HepG2 (cell line): ENCODE data around the gene NDRG2. TPM values are rescaled to one million over a fixed set of nuclear protein-coding genes. Genes with fewer than 3 reads are reported as not detected.

ENCODE experiments used
- ATF3 ChIP-seq: sonication (generic); formaldehyde crosslinking; IDR thresholded peaks from 2 replicates; pipeline ENCODE4 v1.4.0; 2020; ENCODE audit warnings: missing genetic modification reagents
- ATF7 ChIP-seq, 2 experiments: fragments of 450-650 bp in 1 of 2; sonication (generic) in 1 of 2; formaldehyde crosslinking in 1 of 2; IDR thresholded peaks; 2 replicates each; pipeline versions ENCODE4 v1.4.0 to v1.6.1; 2016 to 2020; ENCODE audit warnings: antibody characterized with exemption in 1 of 2, mild to moderate bottlenecking in 1 of 2, missing genetic modification reagents in 1 of 2
- EZH2 ChIP-seq: conservative IDR thresholded peaks from 2 replicates; pipeline ENCODE4 v1.6.1; 2012; ENCODE audit warnings: mild to moderate bottlenecking, low read depth, low read length, moderate library complexity
- FOXO1 ChIP-seq: sonication (generic); formaldehyde crosslinking; IDR thresholded peaks from 2 replicates; pipeline ENCODE4 v1.4.0; 2020; ENCODE audit warnings: missing genetic modification reagents
- GPN1 ChIP-seq: sonication (generic); formaldehyde crosslinking; IDR thresholded peaks from 2 replicates; pipeline ENCODE4 v1.5.1; 2020; ENCODE audit warnings: missing genetic modification reagents, borderline replicate concordance
- HNRNPH1 ChIP-seq: fragments of 200-400 bp; formaldehyde crosslinking; optimal IDR thresholded peaks from 2 replicates; pipeline ENCODE3; 2017; ENCODE audit warnings: mild to moderate bottlenecking, low read depth, low read length
- KDM1A ChIP-seq: IDR thresholded peaks from 2 replicates; pipeline ENCODE4 v1.6.1; 2016; ENCODE audit warnings: missing compliant biosample characterization
- KDM2A ChIP-seq: sonication (generic); formaldehyde crosslinking; IDR thresholded peaks from 2 replicates; pipeline ENCODE4 v1.4.0; 2020; ENCODE audit warnings: low read depth, missing genetic modification reagents, borderline replicate concordance
- RFX1 ChIP-seq: fragments of 450-650 bp; IDR thresholded peaks from 2 replicates; pipeline ENCODE4 v1.6.1; 2017
- SIN3A ChIP-seq: IDR thresholded peaks from 2 replicates; pipeline ENCODE4 v1.6.1; 2011; ENCODE audit warnings: low read depth, mild to moderate bottlenecking, control low read depth, low read length, borderline replicate concordance
- SIX1 ChIP-seq: sonication (generic); formaldehyde crosslinking; IDR thresholded peaks from 2 replicates; pipeline ENCODE4 v1.4.0; 2020; ENCODE audit warnings: missing genetic modification reagents, borderline replicate concordance
- SUZ12 ChIP-seq: fragments of 150-350 bp; IDR thresholded peaks from 2 replicates; pipeline ENCODE4 v1.6.1; 2014; ENCODE audit warnings: low read depth, low read length
- THAP11 ChIP-seq: IDR thresholded peaks from 2 replicates; pipeline ENCODE4 v1.6.1; 2016; ENCODE audit warnings: missing biosample characterization, missing genetic modification reagents
- YEATS4 ChIP-seq: sonication (generic); formaldehyde crosslinking; IDR thresholded peaks from 2 replicates; pipeline ENCODE4 v1.4.0; 2020; ENCODE audit warnings: missing genetic modification reagents, borderline replicate concordance
- ZBTB38 ChIP-seq: sonication (generic); formaldehyde crosslinking; IDR thresholded peaks from 2 replicates; pipeline ENCODE4 v1.5.1; 2020; ENCODE audit warnings: mild to moderate bottlenecking, missing genetic modification reagents
- ZFAT ChIP-seq: sonication (generic); formaldehyde crosslinking; conservative IDR thresholded peaks from 2 replicates; pipeline ENCODE4 v1.8.1; 2023; ENCODE audit warnings: missing genetic modification reagents, inconsistent platforms
- ZFP36 ChIP-seq: fragments of 150-350 bp; IDR thresholded peaks from 2 replicates; pipeline ENCODE4 v1.6.1; 2018; ENCODE audit warnings: borderline replicate concordance, low read length, low read depth; ENCODE audit not compliant: partially characterized antibody
- ZFP36L2 ChIP-seq: sonication (generic); formaldehyde crosslinking; IDR thresholded peaks from 2 replicates; pipeline ENCODE4 v1.4.0; 2020; ENCODE audit warnings: missing genetic modification reagents
- ZNF17 ChIP-seq: sonication (generic); formaldehyde crosslinking; IDR thresholded peaks from 2 replicates; pipeline ENCODE4 v1.5.0; 2020; ENCODE audit warnings: mild to moderate bottlenecking, missing genetic modification reagents
- ZNF3 ChIP-seq: IDR thresholded peaks from 2 replicates; pipeline ENCODE4 v1.7.0; 2017; ENCODE audit warnings: inconsistent platforms
- ZNF766 ChIP-seq: sonication (generic); formaldehyde crosslinking; IDR thresholded peaks from 2 replicates; pipeline ENCODE4 v1.5.0; 2020; ENCODE audit warnings: missing genetic modification reagents, borderline replicate concordance
- ZSCAN29 ChIP-seq: sonication (generic); formaldehyde crosslinking; conservative IDR thresholded peaks from 2 replicates; pipeline ENCODE4 v1.4.0; 2020; ENCODE audit warnings: mild to moderate bottlenecking, missing genetic modification reagents
- polyA plus RNA-seq, 8 experiments: library from polyadenylated mRNA; depleted of rRNA in 3 of 8; stranded (reverse) in 7 of 8; unstranded in 1 of 8; fragments of >200 nt; fragmentation: Illumina TruSeq in 4 of 8; extraction: Trizol in 4 of 8; gene quantifications; 2 replicates each; pipeline versions ENCODE4 v1.2.1 to v1.2.3, GENCODE V29; 2011 to 2016; ENCODE audit warnings: low read depth in 4 of 8, missing spikeins in 1 of 8, mixed read lengths in 1 of 8; ENCODE audit not compliant: insufficient read depth in 1 of 8
- total RNA-seq, 5 experiments: library from RNA; depleted of rRNA; stranded (reverse); fragments of >200 nt; fragmentation: Illumina TruSeq; extraction: Trizol; gene quantifications; 2 replicates each; pipeline ENCODE4 v1.2.3, GENCODE V29; 2016; ENCODE audit warnings: low read depth in 1 of 5
- TF ChIP-seq, protein P1 (sequence below): sonication (generic); formaldehyde crosslinking; IDR thresholded peaks from 2 replicates; pipeline ENCODE4 v1.8.0; 2022; ENCODE audit warnings: low read depth, missing genetic modification reagents
- TF ChIP-seq, protein P2 (sequence below): sonication (generic); formaldehyde crosslinking; IDR thresholded peaks from 2 replicates; pipeline ENCODE4 v1.8.0; 2022; ENCODE audit warnings: missing genetic modification reagents, mild to moderate bottlenecking, moderate library complexity, borderline replicate concordance
- TF ChIP-seq, protein P3 (sequence below): sonication (generic); formaldehyde crosslinking; conservative IDR thresholded peaks from 2 replicates; pipeline ENCODE4 v1.8.1; 2023; ENCODE audit warnings: missing genetic modification reagents

Gene NDRG2
- total and polyA plus RNA-seq, 2 of the 13 experiments (the other 11 are each of a cell fraction or from before 2014, with no cell fraction given), result 27.2 to 189 TPM

DNA sequence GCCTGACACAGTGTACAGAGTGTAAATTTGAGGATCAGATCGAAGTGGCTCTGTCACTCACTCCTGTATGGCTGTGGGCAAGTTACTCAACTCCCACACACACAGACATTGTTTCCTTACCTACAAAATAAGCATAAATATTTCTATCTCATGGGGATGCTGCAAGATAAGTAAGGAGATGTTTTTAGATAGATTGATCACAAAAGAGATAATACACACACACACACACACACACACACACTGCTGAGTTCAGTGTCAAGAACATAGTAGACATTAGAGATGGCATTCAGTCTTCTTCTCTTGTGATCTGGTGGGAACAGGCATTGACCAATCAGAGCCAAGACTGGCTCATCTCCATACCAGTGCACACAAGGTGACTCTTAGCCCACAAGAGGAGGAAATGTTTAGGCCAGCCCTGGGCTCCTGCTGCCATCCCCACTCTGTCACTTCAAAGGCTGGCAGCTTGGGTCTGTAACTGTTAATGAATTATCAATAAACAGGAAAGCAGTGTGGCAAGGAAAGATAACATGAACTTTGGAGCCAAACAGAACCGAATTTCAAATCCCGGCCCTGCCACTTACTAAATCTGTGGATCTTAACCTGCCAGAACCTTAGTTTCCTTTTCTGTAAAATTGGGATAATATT, 29.4 kb upstream of the NDRG2 start (continued):
- 0 out of 2 replicates have a peak, but pooled peaks have one; percentile 64 for TF ChIP-seq ZNF17 (CRISPR knock-in tag)
- TF ChIP-seq, protein P1, sequence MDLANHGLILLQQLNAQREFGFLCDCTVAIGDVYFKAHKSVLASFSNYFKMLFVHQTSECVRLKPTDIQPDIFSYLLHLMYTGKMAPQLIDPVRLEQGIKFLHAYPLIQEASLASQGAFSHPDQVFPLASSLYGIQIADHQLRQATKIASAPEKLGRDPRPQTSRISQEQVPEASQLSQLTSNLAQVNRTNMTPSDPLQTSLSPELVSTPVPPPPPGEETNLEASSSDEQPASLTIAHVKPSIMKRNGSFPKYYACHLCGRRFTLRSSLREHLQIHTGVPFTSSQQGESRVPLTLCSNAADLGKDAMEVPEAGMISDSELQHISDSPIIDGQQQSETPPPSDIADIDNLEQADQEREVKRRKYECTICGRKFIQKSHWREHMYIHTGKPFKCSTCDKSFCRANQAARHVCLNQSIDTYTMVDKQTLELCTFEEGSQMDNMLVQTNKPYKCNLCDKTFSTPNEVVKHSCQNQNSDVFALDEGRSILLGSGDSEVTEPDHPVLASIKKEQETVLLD, result peak; percentile 64; the same call in 1 of the 2 replicates
- peak; percentile 78; the same call in 1 of the 2 replicates for TF ChIP-seq YEATS4 (CRISPR knock-in tag)
- TF ChIP-seq ZFP36, result no peak
- TF ChIP-seq ATF7 (IDR thresholded peaks at IDR 0.05), result no peak
- no peak; the same call in 1 of the 2 replicates for TF ChIP-seq ATF7 (CRISPR knock-in tag; IDR thresholded peaks at IDR 0.05)
- TF ChIP-seq KDM2A (CRISPR knock-in tag), result peak; percentile 48; the same call in 1 of the 2 replicates
- 0 out of 2 replicates have a peak, but pooled peaks have one; percentile 63 for TF ChIP-seq ZSCAN29
- TF ChIP-seq RFX1, result no peak; the same call in 1 of the 2 replicates
- peak; percentile 83 for TF ChIP-seq THAP11 (CRISPR knock-in tag)
- TF ChIP-seq SIX1 (CRISPR knock-in tag), result no peak; the same call in 1 of the 2 replicates
- TF ChIP-seq ZNF3 (CRISPR knock-in tag), result no peak
- TF ChIP-seq KDM1A (CRISPR knock-in tag), result 0 out of 2 replicates have a peak, but pooled peaks have one; percentile 27
- TF ChIP-seq, protein P2, sequence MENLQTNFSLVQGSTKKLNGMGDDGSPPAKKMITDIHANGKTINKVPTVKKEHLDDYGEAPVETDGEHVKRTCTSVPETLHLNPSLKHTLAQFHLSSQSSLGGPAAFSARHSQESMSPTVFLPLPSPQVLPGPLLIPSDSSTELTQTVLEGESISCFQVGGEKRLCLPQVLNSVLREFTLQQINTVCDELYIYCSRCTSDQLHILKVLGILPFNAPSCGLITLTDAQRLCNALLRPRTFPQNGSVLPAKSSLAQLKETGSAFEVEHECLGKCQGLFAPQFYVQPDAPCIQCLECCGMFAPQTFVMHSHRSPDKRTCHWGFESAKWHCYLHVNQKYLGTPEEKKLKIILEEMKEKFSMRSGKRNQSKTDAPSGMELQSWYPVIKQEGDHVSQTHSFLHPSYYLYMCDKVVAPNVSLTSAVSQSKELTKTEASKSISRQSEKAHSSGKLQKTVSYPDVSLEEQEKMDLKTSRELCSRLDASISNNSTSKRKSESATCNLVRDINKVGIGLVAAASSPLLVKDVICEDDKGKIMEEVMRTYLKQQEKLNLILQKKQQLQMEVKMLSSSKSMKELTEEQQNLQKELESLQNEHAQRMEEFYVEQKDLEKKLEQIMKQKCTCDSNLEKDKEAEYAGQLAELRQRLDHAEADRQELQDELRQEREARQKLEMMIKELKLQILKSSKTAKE, result peak; percentile 89; the same call in 1 of the 2 replicates
- TF ChIP-seq ZFAT (CRISPR knock-in tag), result no peak
- no peak for TF ChIP-seq SUZ12
- TF ChIP-seq ATF3 (CRISPR knock-in tag), result no peak; the same call in 1 of the 2 replicates
- 0 out of 2 replicates have a peak, but pooled peaks have one; percentile 40 for TF ChIP-seq ZNF766 (CRISPR knock-in tag)
- TF ChIP-seq ZFP36L2 (CRISPR knock-in tag), result no peak
- TF ChIP-seq SIN3A, result 0 out of 2 replicates have a peak, but pooled peaks have one; percentile 8
- peak; percentile 98 for TF ChIP-seq FOXO1 (CRISPR knock-in tag)
- TF ChIP-seq HNRNPH1, result no peak
- TF ChIP-seq ZBTB38 (CRISPR knock-in tag), result peak; percentile 70; the same call in 1 of the 2 replicates
- TF ChIP-seq GPN1 (CRISPR knock-in tag), result no peak
- no peak for TF ChIP-seq EZH2
- TF ChIP-seq, protein P3, sequence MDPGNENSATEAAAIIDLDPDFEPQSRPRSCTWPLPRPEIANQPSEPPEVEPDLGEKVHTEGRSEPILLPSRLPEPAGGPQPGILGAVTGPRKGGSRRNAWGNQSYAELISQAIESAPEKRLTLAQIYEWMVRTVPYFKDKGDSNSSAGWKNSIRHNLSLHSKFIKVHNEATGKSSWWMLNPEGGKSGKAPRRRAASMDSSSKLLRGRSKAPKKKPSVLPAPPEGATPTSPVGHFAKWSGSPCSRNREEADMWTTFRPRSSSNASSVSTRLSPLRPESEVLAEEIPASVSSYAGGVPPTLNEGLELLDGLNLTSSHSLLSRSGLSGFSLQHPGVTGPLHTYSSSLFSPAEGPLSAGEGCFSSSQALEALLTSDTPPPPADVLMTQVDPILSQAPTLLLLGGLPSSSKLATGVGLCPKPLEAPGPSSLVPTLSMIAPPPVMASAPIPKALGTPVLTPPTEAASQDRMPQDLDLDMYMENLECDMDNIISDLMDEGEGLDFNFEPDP (CRISPR knock-in tag), result no peak
